Heart left ventricle (tissue), 13 donors: Measurements from ENCODE around the gene TMEM100.

Experiments used
- POLR2A ChIP-seq, 2 donors: fragments of 450-650 bp; IDR thresholded peaks; one replicate each; pipeline ENCODE4 v1.6.1; 2017; ENCODE audit warnings: antibody characterized with exemption in 2 of 2, mild to moderate bottlenecking in 2 of 2, moderate library complexity in 2 of 2
- TF ChIP-seq, protein P1 (sequence below), 12 donors: fragments of 200-600 bp; sonication (generic) in 4 of 12; IDR thresholded peaks; one replicate each; pipeline versions ENCODE4 v1.5.0 to v1.8.0; 2018 to 2022; ENCODE audit warnings: antibody characterized with exemption in 12 of 12, mild to moderate bottlenecking in 5 of 12
- donor health status: ischemic (EF 13 %, LVEDD 7.1; RV severe dilation, severe dysfunction).
- donor health status: DM: no; HTN: yes; CAD: no.
- donor health status: DM: no; HTN: no; CAD: no.
- donor health status: ischemic (EF 25% LVEDD 6.9; RV normal size, moderate dysfunction).
- donor health status: ischemic (EF 25% LVEDD 5.7; RV mildly dilated, moderate dysfunction).
- donor health status: ischemic (EF 35%, LVEDD 5.7; RV mildly dilated, moderate dysfunction).
- donor health status: nonischemic (EF 11% LVEDD 7.7; RV severe dilation, severe dysfunction).
- donor health status: DM: yes; HTN: yes; CAD: no.
- donor health status: PGD.
- donor health status: ischemic (EF 29% LVEDD 5.4; RV normal size, mild dysfunction).
- donor health status: nonischemic (EF 23%, LVEDD 6.1; RV moderate dilation, normal function).

DNA sequence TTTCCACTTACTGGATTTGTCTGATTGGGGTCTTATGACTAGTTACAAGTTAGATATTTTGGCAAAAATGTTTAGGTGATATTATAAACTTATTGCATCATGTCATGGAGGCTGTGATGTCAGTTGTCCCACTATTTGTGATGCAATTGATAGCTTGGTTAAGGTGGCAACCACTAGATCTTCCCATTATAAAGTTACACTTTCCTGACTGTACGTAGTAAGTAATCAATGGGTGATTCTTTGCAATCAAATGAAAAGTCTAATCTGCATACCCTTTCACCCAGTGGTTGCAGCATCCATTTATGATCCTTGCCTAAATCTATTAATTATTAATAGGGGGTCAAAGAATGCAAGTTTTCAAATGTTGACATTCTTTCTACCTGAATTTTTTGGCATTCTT lies 23.8 kb upstream of the TMEM100 start:
- TF ChIP-seq, protein P1, sequence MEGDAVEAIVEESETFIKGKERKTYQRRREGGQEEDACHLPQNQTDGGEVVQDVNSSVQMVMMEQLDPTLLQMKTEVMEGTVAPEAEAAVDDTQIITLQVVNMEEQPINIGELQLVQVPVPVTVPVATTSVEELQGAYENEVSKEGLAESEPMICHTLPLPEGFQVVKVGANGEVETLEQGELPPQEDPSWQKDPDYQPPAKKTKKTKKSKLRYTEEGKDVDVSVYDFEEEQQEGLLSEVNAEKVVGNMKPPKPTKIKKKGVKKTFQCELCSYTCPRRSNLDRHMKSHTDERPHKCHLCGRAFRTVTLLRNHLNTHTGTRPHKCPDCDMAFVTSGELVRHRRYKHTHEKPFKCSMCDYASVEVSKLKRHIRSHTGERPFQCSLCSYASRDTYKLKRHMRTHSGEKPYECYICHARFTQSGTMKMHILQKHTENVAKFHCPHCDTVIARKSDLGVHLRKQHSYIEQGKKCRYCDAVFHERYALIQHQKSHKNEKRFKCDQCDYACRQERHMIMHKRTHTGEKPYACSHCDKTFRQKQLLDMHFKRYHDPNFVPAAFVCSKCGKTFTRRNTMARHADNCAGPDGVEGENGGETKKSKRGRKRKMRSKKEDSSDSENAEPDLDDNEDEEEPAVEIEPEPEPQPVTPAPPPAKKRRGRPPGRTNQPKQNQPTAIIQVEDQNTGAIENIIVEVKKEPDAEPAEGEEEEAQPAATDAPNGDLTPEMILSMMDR (IDR thresholded peaks at IDR 0.05) = no peak
- TF ChIP-seq POLR2A (IDR thresholded peaks at IDR 0.05) = no peak
